SK-N-SH (cell line): ENCODE data around the gene SLC44A5. TPM values are rescaled to one million over a fixed set of nuclear protein-coding genes. Genes with fewer than 3 reads are reported as not detected.

ENCODE experiments used
- CTCF ChIA-PET: fragments of 300-600, 350-600 bp; formaldehyde crosslinking; extraction: SDS; loops from one replicate; lab custom pipeline; 2021; lab: Yijun Ruan, JAX
- POLR2A ChIA-PET: fragments of 350-600 bp; sonication (Branson Sonifier 250); formaldehyde crosslinking; extraction: SDS; loops from one replicate; lab custom pipeline; 2020; ENCODE audit warnings: antibody characterized with exemption, inconsistent platforms; lab: Yijun Ruan, JAX
- DNase-seq: peaks from one replicate; pipeline ENCODE4 v3.0.0; 2012
- H2AFZ ChIP-seq: fragments of 200-600 bp; sonication (generic); 2 replicates; pipeline ENCODE4 v1.8.1; 2016; ENCODE audit warnings: antibody characterized with exemption, mild to moderate bottlenecking, low read depth
- H3F3A ChIP-seq: fragments of 200-600 bp; sonication (generic); replicated peaks from 2 replicates; pipeline ENCODE3; 2016; ENCODE audit warnings: antibody characterized with exemption, mild to moderate bottlenecking; ENCODE audit not compliant: insufficient read depth
- H3K27ac ChIP-seq, 2 experiments: fragments of 200-500 bp in 1 of 2; fragments of 200-600 bp in 1 of 2; sonication (Bioruptor generic) in 1 of 2; sonication (generic), shearing (Covaris generic) in 1 of 2; 2 replicates each; pipeline versions ENCODE4 v1.5.1 to v1.6.1; 2014 to 2016; ENCODE audit warnings: low read depth in 2 of 2, inconsistent platforms in 1 of 2, low read length in 1 of 2, mild to moderate bottlenecking in 1 of 2, mixed read lengths in 1 of 2
- H3K27me3 ChIP-seq: fragments of 200-600 bp; sonication (generic), shearing (Covaris generic); 2 replicates; pipeline ENCODE4 v1.6.1; 2016; ENCODE audit warnings: mixed run types; ENCODE audit not compliant: insufficient read depth
- H3K36me3 ChIP-seq, 2 experiments: fragments of 200-500 bp in 1 of 2; fragments of 200-600 bp in 1 of 2; sonication (Bioruptor generic) in 1 of 2; sonication (generic) in 1 of 2; replicated peaks in 1 of 2; 2 replicates each; pipeline versions ENCODE3 to v1.5.1; 2014 to 2016; ENCODE audit warnings: low read length in 1 of 2, mild to moderate bottlenecking in 1 of 2; ENCODE audit not compliant: insufficient read depth in 2 of 2, control insufficient read depth in 1 of 2
- H3K4me1 ChIP-seq, 2 experiments: fragments of 200-500 bp in 1 of 2; fragments of 200-600 bp in 1 of 2; sonication (Bioruptor generic) in 1 of 2; sonication (generic), shearing (Covaris generic) in 1 of 2; 2 replicates each; pipeline versions ENCODE4 v1.5.1 to v1.6.1; 2014 to 2016; ENCODE audit warnings: low read depth in 1 of 2, low read length in 1 of 2, mixed run types in 1 of 2; ENCODE audit not compliant: insufficient read depth in 2 of 2, control insufficient read depth in 1 of 2
- H3K4me2 ChIP-seq: fragments of 200-600 bp; sonication (generic), shearing (Covaris generic); 2 replicates; pipeline ENCODE4 v1.6.1; 2017; ENCODE audit warnings: mixed run types
- H3K4me3 ChIP-seq, 2 experiments: fragments of 200-500 bp in 1 of 2; fragments of 200-600 bp in 1 of 2; sonication (Bioruptor generic) in 1 of 2; sonication (generic), shearing (Covaris generic) in 1 of 2; 2 replicates each; pipeline versions ENCODE4 v1.5.1 to v1.8.1; 2014 to 2016; ENCODE audit warnings: low read depth in 2 of 2, inconsistent platforms in 1 of 2, low read length in 1 of 2, mild to moderate bottlenecking in 1 of 2, mixed read lengths in 1 of 2, moderate library complexity in 1 of 2
- H3K79me2 ChIP-seq: fragments of 200-600 bp; sonication (generic); 2 replicates; pipeline ENCODE4 v1.8.1; 2017; ENCODE audit warnings: mild to moderate bottlenecking; ENCODE audit not compliant: insufficient read depth
- H3K9ac ChIP-seq: fragments of 200-600 bp; sonication (generic); 2 replicates; pipeline ENCODE4 v1.6.1; 2017; ENCODE audit warnings: mixed run types
- H3K9me2 ChIP-seq: fragments of 200-600 bp; sonication (generic); 2 replicates; pipeline ENCODE4 v1.6.1; 2017; ENCODE audit warnings: mixed run types
- H3K9me3 ChIP-seq: fragments of 200-600 bp; sonication (generic); 2 replicates; pipeline ENCODE4 v1.6.1; 2017; ENCODE audit warnings: mixed run types, mild to moderate bottlenecking, moderate library complexity
- H4K20me1 ChIP-seq: fragments of 200-600 bp; sonication (generic); 2 replicates; pipeline ENCODE4 v1.6.1; 2017; ENCODE audit warnings: mild to moderate bottlenecking, mixed run types; ENCODE audit not compliant: insufficient read depth
- CHD2 ChIP-seq: fragments of 150-350 bp; IDR thresholded peaks from 2 replicates; pipeline ENCODE4 v1.6.1; 2018; ENCODE audit warnings: low read length; ENCODE audit not compliant: partially characterized antibody
- ELF1 ChIP-seq: IDR thresholded peaks from 2 replicates; pipeline ENCODE4 v1.4.0; 2012
- FOSL2 ChIP-seq: IDR thresholded peaks from 2 replicates; pipeline ENCODE4 v1.4.0; 2012; ENCODE audit warnings: low read depth, mild to moderate bottlenecking, moderate library complexity, borderline replicate concordance
- FOXM1 ChIP-seq: IDR thresholded peaks from 2 replicates; pipeline ENCODE4 v1.4.0; 2012; ENCODE audit warnings: low read depth, mild to moderate bottlenecking
- GATA2 ChIP-seq: sonication (generic); formaldehyde crosslinking; IDR thresholded peaks from 2 replicates; pipeline ENCODE4 v1.5.0; 2020; ENCODE audit warnings: mild to moderate bottlenecking, missing genetic modification reagents
- MEF2A ChIP-seq: IDR thresholded peaks from 2 replicates; pipeline ENCODE4 v1.4.0; 2012; ENCODE audit warnings: low read depth, borderline replicate concordance
- NRF1 ChIP-seq: IDR thresholded peaks from 2 replicates; pipeline ENCODE4 v1.6.1; 2012; ENCODE audit warnings: low read depth, mild to moderate bottlenecking, low read length
- PBX3 ChIP-seq: IDR thresholded peaks from 2 replicates; pipeline ENCODE4; 2012
- POLR2AphosphoS5 ChIP-seq: IDR thresholded peaks from 2 replicates; pipeline ENCODE4 v1.6.1; 2012; ENCODE audit warnings: low read depth, low read length
- RAD21 ChIP-seq: IDR thresholded peaks from 2 replicates; pipeline ENCODE4 v1.6.1; 2012; ENCODE audit warnings: mild to moderate bottlenecking, low read length
- REST ChIP-seq: IDR thresholded peaks from 2 replicates; pipeline ENCODE4 v1.6.1; 2012; ENCODE audit warnings: mild to moderate bottlenecking, low read depth, low read length, moderate library complexity
- RFX5 ChIP-seq: IDR thresholded peaks from 2 replicates; pipeline ENCODE4 v1.6.1; 2012; ENCODE audit warnings: mild to moderate bottlenecking, improper control_type of control experiment, low read length
- SMC3 ChIP-seq: IDR thresholded peaks from 2 replicates; pipeline ENCODE4 v1.6.1; 2012; ENCODE audit warnings: low read depth, low read length, improper control_type of control experiment
- TAF1 ChIP-seq: IDR thresholded peaks from 2 replicates; pipeline ENCODE4 v1.6.1; 2012; ENCODE audit warnings: low read depth, mild to moderate bottlenecking, low read length, moderate library complexity, borderline replicate concordance
- TEAD4 ChIP-seq: IDR thresholded peaks from 2 replicates; pipeline ENCODE4 v1.4.0; 2012; ENCODE audit warnings: mild to moderate bottlenecking, borderline replicate concordance; ENCODE audit not compliant: insufficient read depth
- WGBS: methylation state at CpG from one replicate; pipeline ENCODE4 v1.1.6; 2017; ENCODE audit warnings: low lambda C conversion rate; 5-methylcytosine and 5-hydroxymethylcytosine counted together
- polyA plus RNA-seq, 3 experiments: library from polyadenylated mRNA; depleted of rRNA; stranded (reverse); fragments of >200 nt; gene quantifications; 2 replicates each; pipeline ENCODE4 v1.2.3, GENCODE V29; 2012
- TF ChIP-seq, protein P1 (sequence below): fragments of 200-600 bp; sonication (generic); IDR thresholded peaks from 2 replicates; pipeline ENCODE4 v1.6.1; 2017; ENCODE audit warnings: antibody characterized with exemption, mild to moderate bottlenecking, moderate library complexity
- TF ChIP-seq, protein P2 (sequence below): IDR thresholded peaks from 2 replicates; pipeline ENCODE4 v1.4.0; 2012; ENCODE audit warnings: low read depth, borderline replicate concordance

SLC44A5 gene
- polyA plus RNA-seq, 1 of the 3 experiments (the other 2 are of a cell fraction), result 4.9 TPM

GRCh38 chr1:75520862-75521475, 89.9 kb downstream of the SLC44A5 start:
- Histone ChIP-seq H3F3A (no peaks in the 10 kb centered on the region), H2AFZ (no peak overlapping the region), H3K9ac (no peak overlapping the region), H3K4me1 (peaks cover 0 to 5% of the 10 kb centered on the region in 2 experiments; a peak in 2 of 4 replicates), H3K36me3 (no peaks in the 10 kb centered on the region), H3K27me3 (no peaks in the 10 kb centered on the region), H3K79me2 (no peaks in the 10 kb centered on the region), H3K9me2 (no peaks in the 10 kb centered on the region), H3K4me3 (no peak overlapping the region), H3K9me3 (no peaks in the 10 kb centered on the region), H3K4me2 (no peak overlapping the region), H4K20me1 (no peaks in the 10 kb centered on the region), H3K27ac (peak overlapping the region; percentile 16 to 75; a peak in 3 of 4 replicates)
- no peak for TF ChIP-seq SMC3
- no peak for TF ChIP-seq TEAD4
- no peak for TF ChIP-seq CHD2
- TF ChIP-seq MEF2A, result no peak
- TF ChIP-seq, protein P1, sequence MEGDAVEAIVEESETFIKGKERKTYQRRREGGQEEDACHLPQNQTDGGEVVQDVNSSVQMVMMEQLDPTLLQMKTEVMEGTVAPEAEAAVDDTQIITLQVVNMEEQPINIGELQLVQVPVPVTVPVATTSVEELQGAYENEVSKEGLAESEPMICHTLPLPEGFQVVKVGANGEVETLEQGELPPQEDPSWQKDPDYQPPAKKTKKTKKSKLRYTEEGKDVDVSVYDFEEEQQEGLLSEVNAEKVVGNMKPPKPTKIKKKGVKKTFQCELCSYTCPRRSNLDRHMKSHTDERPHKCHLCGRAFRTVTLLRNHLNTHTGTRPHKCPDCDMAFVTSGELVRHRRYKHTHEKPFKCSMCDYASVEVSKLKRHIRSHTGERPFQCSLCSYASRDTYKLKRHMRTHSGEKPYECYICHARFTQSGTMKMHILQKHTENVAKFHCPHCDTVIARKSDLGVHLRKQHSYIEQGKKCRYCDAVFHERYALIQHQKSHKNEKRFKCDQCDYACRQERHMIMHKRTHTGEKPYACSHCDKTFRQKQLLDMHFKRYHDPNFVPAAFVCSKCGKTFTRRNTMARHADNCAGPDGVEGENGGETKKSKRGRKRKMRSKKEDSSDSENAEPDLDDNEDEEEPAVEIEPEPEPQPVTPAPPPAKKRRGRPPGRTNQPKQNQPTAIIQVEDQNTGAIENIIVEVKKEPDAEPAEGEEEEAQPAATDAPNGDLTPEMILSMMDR, result no peak
- TF ChIP-seq, protein P2, sequence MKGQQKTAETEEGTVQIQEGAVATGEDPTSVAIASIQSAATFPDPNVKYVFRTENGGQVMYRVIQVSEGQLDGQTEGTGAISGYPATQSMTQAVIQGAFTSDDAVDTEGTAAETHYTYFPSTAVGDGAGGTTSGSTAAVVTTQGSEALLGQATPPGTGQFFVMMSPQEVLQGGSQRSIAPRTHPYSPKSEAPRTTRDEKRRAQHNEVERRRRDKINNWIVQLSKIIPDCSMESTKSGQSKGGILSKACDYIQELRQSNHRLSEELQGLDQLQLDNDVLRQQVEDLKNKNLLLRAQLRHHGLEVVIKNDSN, result no peak
- no peak for TF ChIP-seq ELF1
- ChIA-PET POLR2A (no interaction called here), CTCF (no interaction called here)
- 75% methylated on average over 4 of the region's 4 CpGs for WGBS
- no peak for DNase-seq

DNA sequence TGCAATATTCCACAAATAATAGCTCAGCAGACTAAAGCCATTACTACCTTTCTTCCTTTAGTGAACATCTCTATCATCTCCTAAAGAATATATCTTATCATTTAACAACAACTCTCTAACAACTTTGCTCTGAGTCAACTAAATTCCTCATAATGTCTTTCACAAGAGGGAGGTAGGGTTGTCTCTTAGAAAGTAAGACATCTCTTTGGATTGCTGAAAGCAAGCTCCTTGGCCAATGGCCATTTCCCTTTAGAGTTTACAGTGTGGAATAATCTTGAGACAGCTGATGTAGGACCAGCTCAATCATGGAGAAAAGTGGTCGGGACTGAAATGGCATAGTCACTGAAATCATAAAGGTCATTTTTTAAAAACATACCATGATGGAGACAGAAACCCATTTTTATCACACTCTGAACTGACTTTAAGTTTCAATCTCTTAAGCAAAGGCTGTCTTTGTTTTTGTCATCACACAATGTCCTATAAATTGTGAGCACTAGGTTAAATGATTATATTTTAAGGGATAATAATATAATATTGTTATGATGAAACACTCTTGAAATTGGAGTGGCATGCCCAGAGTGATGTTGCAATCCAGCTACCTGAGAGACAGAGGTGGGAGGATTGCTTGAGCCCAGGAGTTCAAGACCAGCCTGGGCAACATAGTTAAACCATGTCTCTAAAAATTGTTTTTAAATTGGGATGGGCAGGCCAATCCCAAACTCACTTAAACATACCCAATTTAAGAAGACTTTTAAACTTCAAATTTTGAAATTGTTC, 91.1 kb downstream of the SLC44A5 start:
- Histone ChIP-seq H2AFZ (no peak overlapping the region), H3F3A (no peaks in the 10 kb centered on the region), H3K4me3 (no peak overlapping the region), H3K27ac (no peak overlapping the region), H3K9ac (no peak overlapping the region), H3K27me3 (no peaks in the 10 kb centered on the region), H3K9me3 (no peaks in the 10 kb centered on the region), H4K20me1 (no peaks in the 10 kb centered on the region), H3K79me2 (no peaks in the 10 kb centered on the region), H3K36me3 (no peaks in the 10 kb centered on the region), H3K4me1 (peaks cover 0 to 5% of the 10 kb centered on the region in 2 experiments; a peak in 2 of 4 replicates), H3K9me2 (no peaks in the 10 kb centered on the region), H3K4me2 (no peak overlapping the region)
- POLR2A ChIA-PET, result no interaction called here
- 100% methylated on average over 1 of the region's 1 CpG for WGBS
- CTCF ChIA-PET, result no interaction called here
- no peak for DNase-seq
- TF ChIP-seq FOSL2 (no peak), TAF1 (no peak), NRF1 (no peak), RFX5 (no peak), PBX3 (no peak), FOXM1 (no peak), GATA2 (CRISPR knock-in tag) (no peak), RAD21 (no peak), REST (no peak), TEAD4 (no peak), POLR2AphosphoS5 (no peak), ELF1 (no peak)
- TF ChIP-seq, protein P2, result no peak
